ENCODE results near the gene TMEM235.
A peak's percentile ranks its signal among the peaks of the same experiment; 100 is the strongest.

The TMEM235 gene

GRCh38 chr17:78255029-78255656 lies 23.7 kb downstream of the TMEM235 start:
- no peak for DNase-seq (ENCODE audit: low spot score in 2 of 2)
- peak overlapping the region; percentile 81 for H3K27ac Mint-ChIP-seq
- H3K36me3 Mint-ChIP-seq = no peaks in the 10 kb centered on the region
- peak overlapping the region; percentile 75 for H3K4me3 Mint-ChIP-seq
- H3K9me3 Mint-ChIP-seq = no peaks in the 10 kb centered on the region
- H3K4me1 Mint-ChIP-seq = peaks cover 52% of the 10 kb centered on the region
- no peak for ATAC-seq

- ATAC-seq (no peak), DNase-seq (ENCODE audit: low spot score in 2 of 2) (no peak)
- Mint-ChIP-seq H3K4me3 (no peak overlapping the region), H3K36me3 (no peaks in the 10 kb centered on the region), H3K27ac (no peak overlapping the region), H3K9me3 (no peaks in the 10 kb centered on the region), H3K4me1 (peaks cover 42% of the 10 kb centered on the region)
These were observed 24.7 kb downstream of the TMEM235 start for GRCh38 chr17:78255953-78256706.

GRCh38 chr17:78256707-78257591 lies 25.5 kb downstream of the TMEM235 start:
- Mint-ChIP-seq H3K4me1 (peaks cover 33% of the 10 kb centered on the region), H3K36me3 (no peaks in the 10 kb centered on the region), H3K9me3 (no peaks in the 10 kb centered on the region), H3K4me3 (no peak overlapping the region), H3K27ac (no peak overlapping the region)
- DNase-seq (ENCODE audit: low spot score in 2 of 2) (no peak), ATAC-seq (no peak)

- Mint-ChIP-seq H3K4me3 (peak overlapping the region; percentile 53), H3K9me3 (no peaks in the 10 kb centered on the region), H3K36me3 (no peaks in the 10 kb centered on the region), H3K4me1 (peaks cover 24% of the 10 kb centered on the region), H3K27ac (peak overlapping the region; percentile 83)
- ATAC-seq (no peak), DNase-seq (ENCODE audit: low spot score in 2 of 2) (no peak)
These were observed 26.4 kb downstream of the TMEM235 start for GRCh38 chr17:78257810-78258322.

GRCh38 chr17:78258323-78259191 lies 27.1 kb downstream of the TMEM235 start:
- DNase-seq (ENCODE audit: low spot score in 2 of 2) = peak in 1 of 2 donors; percentile 70
- H3K36me3 Mint-ChIP-seq = no peaks in the 10 kb centered on the region
- H3K27ac Mint-ChIP-seq = peak overlapping the region; percentile 83
- ATAC-seq = peak; percentile 67
- peak overlapping the region; percentile 53 for H3K4me3 Mint-ChIP-seq
- no peaks in the 10 kb centered on the region for H3K9me3 Mint-ChIP-seq
- peaks cover 19% of the 10 kb centered on the region for H3K4me1 Mint-ChIP-seq

- ATAC-seq (no peak), DNase-seq (ENCODE audit: low spot score in 2 of 2) (no peak)
- H3K4me1 Mint-ChIP-seq = peaks cover 19% of the 10 kb centered on the region
- H3K36me3 Mint-ChIP-seq = no peaks in the 10 kb centered on the region
- H3K27ac Mint-ChIP-seq = no peak overlapping the region
- no peaks in the 10 kb centered on the region for H3K9me3 Mint-ChIP-seq
- H3K4me3 Mint-ChIP-seq = no peak overlapping the region
These were observed 27.7 kb downstream of the TMEM235 start for GRCh38 chr17:78259192-78259554.

GRCh38 chr17:78263063-78263735 lies 31.8 kb downstream of the TMEM235 start:
- H3K4me1 Mint-ChIP-seq = peaks cover 2% of the 10 kb centered on the region
- ATAC-seq (no peak), DNase-seq (ENCODE audit: low spot score in 2 of 2) (no peak)
- H3K4me3 Mint-ChIP-seq = no peak overlapping the region
- no peaks in the 10 kb centered on the region for H3K36me3 Mint-ChIP-seq
- no peaks in the 10 kb centered on the region for H3K9me3 Mint-ChIP-seq
- no peak overlapping the region for H3K27ac Mint-ChIP-seq

- Mint-ChIP-seq H3K9me3 (no peaks in the 10 kb centered on the region), H3K4me3 (no peak overlapping the region), H3K36me3 (no peaks in the 10 kb centered on the region), H3K4me1 (no peaks in the 10 kb centered on the region), H3K27ac (peak overlapping the region; percentile 20)
- ATAC-seq (no peak), DNase-seq (ENCODE audit: low spot score in 2 of 2) (no peak)
These were observed 32.4 kb downstream of the TMEM235 start for GRCh38 chr17:78263736-78264340.

GRCh38 chr17:78264590-78264989 lies 33.2 kb downstream of the TMEM235 start:
- Mint-ChIP-seq H3K4me1 (no peaks in the 10 kb centered on the region), H3K27ac (peak overlapping the region; percentile 20), H3K4me3 (no peak overlapping the region), H3K36me3 (no peaks in the 10 kb centered on the region), H3K9me3 (no peaks in the 10 kb centered on the region)
- ATAC-seq (no peak), DNase-seq (ENCODE audit: low spot score in 2 of 2) (no peak)

GRCh38 chr17:78265121-78265520 lies 33.7 kb downstream of the TMEM235 start:
- DNase-seq (ENCODE audit: low spot score in 2 of 2) = no peak
- H3K4me1 Mint-ChIP-seq = no peaks in the 10 kb centered on the region
- no peaks in the 10 kb centered on the region for H3K36me3 Mint-ChIP-seq
- H3K27ac Mint-ChIP-seq = no peak overlapping the region
- no peak for ATAC-seq
- H3K4me3 Mint-ChIP-seq = no peak overlapping the region
- no peaks in the 10 kb centered on the region for H3K9me3 Mint-ChIP-seq

- H3K4me3 Mint-ChIP-seq = no peak overlapping the region
- no peak overlapping the region for H3K27ac Mint-ChIP-seq
- H3K9me3 Mint-ChIP-seq = no peaks in the 10 kb centered on the region
- ATAC-seq (peak; percentile 27), DNase-seq (ENCODE audit: low spot score in 2 of 2) (no peak)
- H3K4me1 Mint-ChIP-seq = no peaks in the 10 kb centered on the region
- H3K36me3 Mint-ChIP-seq = no peaks in the 10 kb centered on the region
These were observed 34.8 kb downstream of the TMEM235 start for GRCh38 chr17:78266231-78266631.

GRCh38 chr17:78266771-78267170 lies 35.3 kb downstream of the TMEM235 start:
- no peak overlapping the region for H3K27ac Mint-ChIP-seq
- no peak for ATAC-seq
- H3K9me3 Mint-ChIP-seq = no peaks in the 10 kb centered on the region
- no peaks in the 10 kb centered on the region for H3K36me3 Mint-ChIP-seq
- no peak overlapping the region for H3K4me3 Mint-ChIP-seq
- H3K4me1 Mint-ChIP-seq = no peaks in the 10 kb centered on the region
- DNase-seq (ENCODE audit: low spot score in 2 of 2) = no peak

- no peak overlapping the region for H3K4me3 Mint-ChIP-seq
- H3K4me1 Mint-ChIP-seq = no peaks in the 10 kb centered on the region
- no peak overlapping the region for H3K27ac Mint-ChIP-seq
- H3K36me3 Mint-ChIP-seq = no peaks in the 10 kb centered on the region
- H3K9me3 Mint-ChIP-seq = no peaks in the 10 kb centered on the region
- DNase-seq (ENCODE audit: low spot score in 2 of 2) (no peak), ATAC-seq (no peak)
These were observed 36.0 kb downstream of the TMEM235 start for GRCh38 chr17:78267253-78268073.
